A673 (cell line): ENCODE data around the gene PLEK. TPM values are rescaled to one million over a fixed set of nuclear protein-coding genes. Genes with fewer than 3 reads are reported as not detected.

Experiments
- BruUV-seq: library from RNA; stranded (reverse); fragments of 400-500 nt; replicated peaks from 2 replicates; lab custom pipeline; 2021; lab: Mats Ljungman, UMichigan
- CTCF ChIA-PET: fragments of 300-600 bp; sonication (Branson Sonifier 250); formaldehyde crosslinking; loops from one replicate; lab custom pipeline; 2022; ENCODE audit warnings: antibody characterized with exemption; lab: Charles Lee
- POLR2A ChIA-PET: fragments of 300-600 bp; sonication (Branson Sonifier 250); formaldehyde crosslinking; loops from one replicate; lab custom pipeline; 2022; ENCODE audit warnings: antibody characterized with exemption; ENCODE audit not compliant: low non-redundant PET; lab: Charles Lee
- DNase-seq: peaks from one replicate; pipeline ENCODE4 v3.0.0-alpha.2; 2015; ENCODE audit warnings: low spot score
- H3K27ac ChIP-seq: fragments of 200-600 bp; sonication (generic); 2 replicates; pipeline ENCODE4 v1.5.1; 2016; ENCODE audit warnings: mixed run types, low read depth, mild to moderate bottlenecking, mixed read lengths, antibody characterized with exemption, low read length; ENCODE audit not compliant: poor library complexity, severe bottlenecking
- H3K27me3 ChIP-seq: fragments of 200-600 bp; sonication (generic); replicated peaks from 2 replicates; pipeline ENCODE4 v1.6.1; 2017; ENCODE audit warnings: mixed run types, low read depth, mild to moderate bottlenecking, mixed read lengths, antibody characterized with exemption, low read length; ENCODE audit not compliant: insufficient read depth, poor library complexity
- H3K36me3 ChIP-seq: fragments of 200-600 bp; sonication (generic); 2 replicates; pipeline ENCODE4 v1.6.1; 2016; ENCODE audit warnings: mixed run types, mild to moderate bottlenecking, mixed read lengths, antibody characterized with exemption, low read length; ENCODE audit not compliant: insufficient read depth, poor library complexity, severe bottlenecking
- H3K4me1 ChIP-seq: fragments of 200-600 bp; sonication (generic); 2 replicates; pipeline ENCODE4 v1.6.1; 2017; ENCODE audit warnings: mixed run types, mild to moderate bottlenecking, mixed read lengths, antibody characterized with exemption, low read length; ENCODE audit not compliant: insufficient read depth, poor library complexity, severe bottlenecking
- H3K4me3 ChIP-seq: fragments of 200-600 bp; sonication (generic); 2 replicates; pipeline ENCODE4 v1.5.1; 2016; ENCODE audit warnings: low read depth, mixed run types, mild to moderate bottlenecking, mixed read lengths, low read length; ENCODE audit not compliant: poor library complexity, severe bottlenecking
- H3K9me3 ChIP-seq: fragments of 200-600 bp; sonication (generic); 2 replicates; pipeline ENCODE4 v1.6.1; 2016; ENCODE audit warnings: mixed run types, low read depth, mild to moderate bottlenecking, mixed read lengths, antibody characterized with exemption, low read length; ENCODE audit not compliant: poor library complexity, severe bottlenecking
- CTCF ChIP-seq: fragments of 300-800, 200-600 bp; sonication (generic); conservative IDR thresholded peaks from 2 replicates; pipeline ENCODE4 v1.5.1; 2017; ENCODE audit warnings: low read depth, mild to moderate bottlenecking, antibody characterized with exemption, low read length, moderate library complexity, mixed read lengths
- EZH2 ChIP-seq: fragments of 200-600 bp; sonication (generic); IDR thresholded peaks from 2 replicates; pipeline ENCODE4 v1.6.1; 2017; ENCODE audit warnings: borderline replicate concordance, low read depth, mild to moderate bottlenecking, mixed read lengths, antibody characterized with exemption, low read length; ENCODE audit not compliant: poor library complexity, severe bottlenecking
- intact Hi-C: fragments of 100-400 bp; cut with micrococcal nuclease; formaldehyde crosslinking; loops from one replicate; pipeline ENCODE4 v1.10.0; 2022; ENCODE audit not compliant: unreplicated experiment
- total RNA-seq: library from RNA; stranded (reverse); gene quantifications from 2 replicates; pipeline ENCODE4 v1.2.3, GENCODE V29; 2021

Gene PLEK
- total RNA-seq, 1 experiment from 2014 or later: not detected

- ChIA-PET CTCF (no interaction called here), POLR2A (no interaction called here)
- Histone ChIP-seq H3K36me3 (no peaks in the 10 kb centered on the region), H3K4me1 (peaks cover 13% of the 10 kb centered on the region), H3K4me3 (no peak overlapping the region), H3K9me3 (no peaks in the 10 kb centered on the region), H3K27ac (no peak overlapping the region), H3K27me3 (no peaks in the 10 kb centered on the region)
- peak; percentile 51 for DNase-seq
- BruUV-seq: no TSS peak
- TF ChIP-seq CTCF (no peak), EZH2 (no peak)
- intact Hi-C loops: no loop called here
Measured at GRCh38 chr2:68390114-68390513, 25.0 kb downstream of the PLEK start.

- no TSS peak for BruUV-seq
Measured at GRCh38 chr2:68390586-68390985, 25.5 kb downstream of the PLEK start.

GRCh38 chr2:68391099-68391498 lies 26.0 kb downstream of the PLEK start:
- no peaks in the 10 kb centered on the region for H3K27me3 ChIP-seq
- no TSS peak for BruUV-seq
- peak; percentile 17 for DNase-seq
- ChIA-PET CTCF (no interaction called here), POLR2A (no interaction called here)
- intact Hi-C loops: no loop called here
- H3K36me3 ChIP-seq: no peaks in the 10 kb centered on the region
- no peaks in the 10 kb centered on the region for H3K9me3 ChIP-seq
- no peak for TF ChIP-seq EZH2
- TF ChIP-seq CTCF: no peak
- no peak overlapping the region for H3K27ac ChIP-seq
- no peak overlapping the region for H3K4me3 ChIP-seq
- peaks cover 6% of the 10 kb centered on the region for H3K4me1 ChIP-seq

More at GRCh38 chr2:68390586-68390985, 25.5 kb downstream of the PLEK start:
- H3K36me3 ChIP-seq: no peaks in the 10 kb centered on the region
- TF ChIP-seq EZH2: no peak
- no peak for TF ChIP-seq CTCF
- H3K9me3 ChIP-seq: no peaks in the 10 kb centered on the region
- no peak overlapping the region for H3K4me3 ChIP-seq
- H3K27me3 ChIP-seq: no peaks in the 10 kb centered on the region
- no peak overlapping the region for H3K27ac ChIP-seq
- H3K4me1 ChIP-seq: peaks cover 9% of the 10 kb centered on the region
- intact Hi-C loops: no loop called here
- ChIA-PET POLR2A (no interaction called here), CTCF (no interaction called here)
- peak; percentile 32 for DNase-seq
